ENCODE data around the gene SYMPK.
"Not testable (repeated sequence)": the region's sequence is repeated elsewhere in the genome, so short reads cannot be mapped to it uniquely, and the experiment has no call there.

Gene SYMPK

DNA sequence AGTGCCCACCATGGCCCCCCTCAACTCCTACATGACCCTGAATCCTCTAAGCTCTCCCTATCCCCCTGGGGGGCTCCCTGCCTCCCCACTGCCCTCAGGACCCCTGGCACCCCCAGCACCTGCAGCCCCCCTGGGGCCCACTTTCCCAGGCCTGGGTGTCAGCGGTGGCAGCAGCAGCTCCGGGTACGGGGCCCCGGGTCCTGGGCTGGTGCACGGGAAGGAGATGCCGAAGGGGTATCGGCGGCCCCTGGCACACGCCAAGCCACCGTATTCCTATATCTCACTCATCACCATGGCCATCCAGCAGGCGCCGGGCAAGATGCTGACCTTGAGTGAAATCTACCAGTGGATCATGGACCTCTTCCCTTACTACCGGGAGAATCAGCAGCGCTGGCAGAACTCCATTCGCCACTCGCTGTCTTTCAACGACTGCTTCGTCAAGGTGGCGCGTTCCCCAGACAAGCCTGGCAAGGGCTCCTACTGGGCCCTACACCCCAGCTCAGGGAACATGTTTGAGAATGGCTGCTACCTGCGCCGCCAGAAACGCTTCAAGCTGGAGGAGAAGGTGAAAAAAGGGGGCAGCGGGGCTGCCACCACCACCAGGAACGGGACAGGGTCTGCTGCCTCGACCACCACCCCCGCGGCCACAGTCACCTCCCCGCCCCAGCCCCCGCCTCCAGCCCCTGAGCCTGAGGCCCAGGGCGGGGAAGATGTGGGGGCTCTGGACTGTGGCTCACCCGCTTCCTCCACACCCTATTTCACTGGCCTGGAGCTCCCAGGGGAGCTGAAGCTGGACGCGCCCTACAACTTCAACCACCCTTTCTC, 9.4 kb upstream of the SYMPK start:
- no peaks in the 10 kb centered on the region for H4K20me1 ChIP-seq (ENCODE audit: insufficient read depth, low read length)
- no peaks in the 10 kb centered on the region for H3K36me3 ChIP-seq (ENCODE audit: insufficient read depth, low read length)
- no peaks in the 10 kb centered on the region for H3K79me2 ChIP-seq (ENCODE audit: insufficient read depth, low read length)
- TF ChIP-seq, protein P1, sequence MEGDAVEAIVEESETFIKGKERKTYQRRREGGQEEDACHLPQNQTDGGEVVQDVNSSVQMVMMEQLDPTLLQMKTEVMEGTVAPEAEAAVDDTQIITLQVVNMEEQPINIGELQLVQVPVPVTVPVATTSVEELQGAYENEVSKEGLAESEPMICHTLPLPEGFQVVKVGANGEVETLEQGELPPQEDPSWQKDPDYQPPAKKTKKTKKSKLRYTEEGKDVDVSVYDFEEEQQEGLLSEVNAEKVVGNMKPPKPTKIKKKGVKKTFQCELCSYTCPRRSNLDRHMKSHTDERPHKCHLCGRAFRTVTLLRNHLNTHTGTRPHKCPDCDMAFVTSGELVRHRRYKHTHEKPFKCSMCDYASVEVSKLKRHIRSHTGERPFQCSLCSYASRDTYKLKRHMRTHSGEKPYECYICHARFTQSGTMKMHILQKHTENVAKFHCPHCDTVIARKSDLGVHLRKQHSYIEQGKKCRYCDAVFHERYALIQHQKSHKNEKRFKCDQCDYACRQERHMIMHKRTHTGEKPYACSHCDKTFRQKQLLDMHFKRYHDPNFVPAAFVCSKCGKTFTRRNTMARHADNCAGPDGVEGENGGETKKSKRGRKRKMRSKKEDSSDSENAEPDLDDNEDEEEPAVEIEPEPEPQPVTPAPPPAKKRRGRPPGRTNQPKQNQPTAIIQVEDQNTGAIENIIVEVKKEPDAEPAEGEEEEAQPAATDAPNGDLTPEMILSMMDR (IDR thresholded peaks at IDR 0.05; ENCODE audit: borderline replicate concordance, extremely low read depth, low read length, poor library complexity, severe bottlenecking): no peak
- ATAC-seq (ENCODE audit: insufficient read depth, low read depth) (no peak), DNase-seq (no peak)
- H3K27me3 ChIP-seq (ENCODE audit: insufficient read depth, low read length, poor library complexity): peaks cover 5% of the 10 kb centered on the region
- H3K4me3 ChIP-seq (ENCODE audit: low read depth in 1 of 2, low read length in 2 of 2): no peak overlapping the region
- no peak overlapping the region for H3K27ac ChIP-seq (ENCODE audit: low read length)
- H3K9ac ChIP-seq (ENCODE audit: low read depth, low read length): no peak overlapping the region
- no peaks in the 10 kb centered on the region for H3K9me3 ChIP-seq (ENCODE audit: insufficient read depth, low read length, severe bottlenecking)
- no peak overlapping the region for H3K4me2 ChIP-seq (ENCODE audit: insufficient read depth, low read length)
- no peaks in the 10 kb centered on the region for H3K4me1 ChIP-seq (ENCODE audit: insufficient read depth, low read length)
- no peak overlapping the region for H2AFZ ChIP-seq (ENCODE audit: low read depth, low read length)

DNA sequence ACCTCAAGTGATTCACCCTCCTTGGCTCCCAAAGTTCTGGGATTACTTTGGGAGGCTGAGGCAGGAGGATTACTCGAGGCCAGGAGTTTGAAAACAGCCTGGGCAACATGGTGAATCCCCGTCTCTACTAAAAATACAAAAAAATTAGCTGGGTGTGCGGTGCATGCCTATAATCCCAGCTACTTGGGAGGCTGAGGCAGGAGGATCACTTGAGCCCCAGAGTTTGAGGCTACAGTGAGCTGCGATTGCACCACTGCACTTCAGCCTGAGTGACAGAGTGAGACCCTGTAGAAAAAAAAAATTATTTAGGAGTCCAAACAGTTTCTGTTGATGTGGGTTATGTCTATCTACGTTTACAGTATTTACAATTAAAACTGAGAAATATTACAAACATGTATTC, 7.9 kb upstream of the SYMPK start:
- Histone ChIP-seq H3K4me3 (ENCODE audit: low read depth in 1 of 2, low read length in 2 of 2) (no peak overlapping the region), H3K9me3 (ENCODE audit: insufficient read depth, low read length, severe bottlenecking) (no peaks in the 10 kb centered on the region), H3K27ac (ENCODE audit: low read length) (no peak overlapping the region), H3K4me2 (ENCODE audit: insufficient read depth, low read length) (no peak overlapping the region), H3K79me2 (ENCODE audit: insufficient read depth, low read length) (no peaks in the 10 kb centered on the region), H3K9ac (ENCODE audit: low read depth, low read length) (no peak overlapping the region), H3K4me1 (ENCODE audit: insufficient read depth, low read length) (no peaks in the 10 kb centered on the region), H4K20me1 (ENCODE audit: insufficient read depth, low read length) (no peaks in the 10 kb centered on the region), H2AFZ (ENCODE audit: low read depth, low read length) (no peak overlapping the region), H3K36me3 (ENCODE audit: insufficient read depth, low read length) (no peaks in the 10 kb centered on the region), H3K27me3 (ENCODE audit: insufficient read depth, low read length, poor library complexity) (peaks cover under 1% of the 10 kb centered on the region)
- ATAC-seq (ENCODE audit: insufficient read depth, low read depth): no peak
- DNase-seq: no peak
- TF ChIP-seq, protein P1 (IDR thresholded peaks at IDR 0.05; ENCODE audit: borderline replicate concordance, extremely low read depth, low read length, poor library complexity, severe bottlenecking): no peak
- TF ChIP-seq EZH2 (IDR thresholded peaks at IDR 0.05; ENCODE audit: borderline replicate concordance, low read depth, low read length, severe bottlenecking): no peak

- ATAC-seq (ENCODE audit: insufficient read depth, low read depth); H3K4me1 ChIP-seq (ENCODE audit: insufficient read depth, low read length); H3K4me3 ChIP-seq (ENCODE audit: low read depth in 1 of 2, low read length in 2 of 2); H3K79me2 ChIP-seq (ENCODE audit: insufficient read depth, low read length); H3K27ac ChIP-seq (ENCODE audit: low read length); H3K27me3 ChIP-seq (ENCODE audit: insufficient read depth, low read length, poor library complexity); H3K9me3 ChIP-seq (ENCODE audit: insufficient read depth, low read length, severe bottlenecking); H3K36me3 ChIP-seq (ENCODE audit: insufficient read depth, low read length); H2AFZ ChIP-seq (ENCODE audit: low read depth, low read length); DNase-seq; H3K4me2 ChIP-seq (ENCODE audit: insufficient read depth, low read length); H4K20me1 ChIP-seq (ENCODE audit: insufficient read depth, low read length); H3K9ac ChIP-seq (ENCODE audit: low read depth, low read length): not testable (repeated sequence)
Observed at GRCh38 chr19:45867241-45867640, 4.3 kb upstream of the SYMPK start.

DNA sequence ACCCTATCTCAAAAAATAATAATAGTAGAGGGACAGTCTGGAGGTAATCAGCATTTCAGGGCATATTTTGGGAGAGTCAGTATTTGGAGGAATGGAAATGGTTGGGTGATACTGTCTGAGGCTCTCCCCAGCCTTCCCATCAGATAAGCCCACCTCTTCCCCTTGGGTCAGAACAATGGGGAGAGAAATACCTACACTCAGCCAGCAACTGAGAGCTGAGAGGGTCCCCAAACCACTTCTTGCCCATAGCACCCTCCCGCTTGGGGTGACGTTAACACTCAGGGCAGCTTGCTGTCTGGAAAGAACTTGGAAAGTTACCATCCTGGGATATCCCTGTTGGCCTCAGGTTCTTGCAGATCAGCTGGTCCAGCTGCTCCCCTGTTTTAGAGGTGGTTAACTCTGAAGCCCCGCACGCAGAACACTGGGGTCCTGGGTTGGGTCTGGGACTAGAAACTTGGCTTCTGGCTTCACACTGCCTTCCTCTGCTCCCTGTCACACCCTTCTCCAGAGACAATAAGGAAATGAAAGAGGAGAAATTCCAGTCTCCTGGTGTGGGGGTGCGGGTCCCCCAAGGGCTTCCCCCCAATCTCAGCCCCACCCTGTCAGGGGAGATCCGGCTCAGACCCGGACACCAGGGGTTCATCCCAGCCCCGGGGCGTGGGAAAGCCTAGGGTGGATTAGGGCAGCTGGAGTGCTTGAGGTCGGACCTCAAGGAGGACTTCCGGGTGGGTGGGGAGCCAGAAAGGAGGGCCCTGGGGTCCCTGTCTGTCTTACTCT, 3.6 kb upstream of the SYMPK start:
- no peak overlapping the region for H2AFZ ChIP-seq (ENCODE audit: low read depth, low read length)
- H3K4me3 ChIP-seq (ENCODE audit: low read depth in 1 of 2, low read length in 2 of 2): no peak overlapping the region
- no peak overlapping the region for H3K9ac ChIP-seq (ENCODE audit: low read depth, low read length)
- H3K79me2 ChIP-seq (ENCODE audit: insufficient read depth, low read length): peaks cover 13% of the 10 kb centered on the region
- ATAC-seq (ENCODE audit: insufficient read depth, low read depth): no peak
- H3K9me3 ChIP-seq (ENCODE audit: insufficient read depth, low read length, severe bottlenecking): no peaks in the 10 kb centered on the region
- H3K4me1 ChIP-seq (ENCODE audit: insufficient read depth, low read length): peaks cover 15% of the 10 kb centered on the region
- H3K27ac ChIP-seq (ENCODE audit: low read length): no peak overlapping the region
- H3K4me2 ChIP-seq (ENCODE audit: insufficient read depth, low read length): no peak overlapping the region
- H4K20me1 ChIP-seq (ENCODE audit: insufficient read depth, low read length): no peaks in the 10 kb centered on the region
- no peaks in the 10 kb centered on the region for H3K36me3 ChIP-seq (ENCODE audit: insufficient read depth, low read length)
- DNase-seq: no peak
- H3K27me3 ChIP-seq (ENCODE audit: insufficient read depth, low read length, poor library complexity): no peaks in the 10 kb centered on the region
- no peak for TF ChIP-seq EZH2 (IDR thresholded peaks at IDR 0.05; ENCODE audit: borderline replicate concordance, low read depth, low read length, severe bottlenecking)
- TF ChIP-seq, protein P1 (IDR thresholded peaks at IDR 0.05; ENCODE audit: borderline replicate concordance, extremely low read depth, low read length, poor library complexity, severe bottlenecking): no peak
